Smooth muscle cell (in vitro differentiated cells): ENCODE data around the gene GPRIN1. TPM values are rescaled to one million over a fixed set of nuclear protein-coding genes. Genes with fewer than 3 reads are reported as not detected.

Experiments used
- DNase-seq: peaks from one replicate; lab custom pipeline; 2025; ENCODE audit not compliant: unreplicated experiment; lab: John Stamatoyannopoulos, UW
- H2AFZ ChIP-seq: fragments of 200-600 bp; sonication (generic); 2 replicates; pipeline ENCODE4 v1.6.0; 2016; ENCODE audit warnings: antibody characterized with exemption, low read depth, mild to moderate bottlenecking
- H3F3A ChIP-seq: fragments of 200-600 bp; sonication (generic); 2 replicates; pipeline ENCODE4 v1.6.0; 2017; ENCODE audit warnings: antibody characterized with exemption, low read depth
- H3K27ac ChIP-seq: fragments of 200-600 bp; sonication (generic); 2 replicates; pipeline ENCODE4 v1.5.1; 2016; ENCODE audit warnings: low read depth, mild to moderate bottlenecking
- H3K27me3 ChIP-seq: fragments of 200-600 bp; sonication (generic); 2 replicates; pipeline ENCODE4 v1.6.1; 2016; ENCODE audit warnings: low read depth, mild to moderate bottlenecking
- H3K36me3 ChIP-seq: fragments of 200-600 bp; sonication (generic); 2 replicates; pipeline ENCODE4 v1.5.1; 2016; ENCODE audit warnings: low read depth
- H3K4me1 ChIP-seq: fragments of 200-600 bp; sonication (generic); 2 replicates; pipeline ENCODE4 v1.5.1; 2016; ENCODE audit warnings: low read depth
- H3K4me2 ChIP-seq: fragments of 200-600 bp; sonication (generic); 2 replicates; pipeline ENCODE4 v1.6.0; 2016; ENCODE audit warnings: mild to moderate bottlenecking
- H3K4me3 ChIP-seq: fragments of 200-600 bp; sonication (generic); 2 replicates; pipeline ENCODE4 v1.5.1; 2016; ENCODE audit warnings: mild to moderate bottlenecking
- H3K79me2 ChIP-seq: fragments of 200-600 bp; sonication (generic); 2 replicates; pipeline ENCODE4 v1.6.0; 2016; ENCODE audit warnings: low read depth, mild to moderate bottlenecking
- H3K9ac ChIP-seq: fragments of 200-600 bp; sonication (generic); 2 replicates; pipeline ENCODE4 v1.6.0; 2016; ENCODE audit warnings: low read depth
- H3K9me3 ChIP-seq: fragments of 200-600 bp; sonication (generic); replicated peaks from 2 replicates; pipeline ENCODE4 v1.5.1; 2016; ENCODE audit warnings: low read depth
- H4K20me1 ChIP-seq: fragments of 200-600 bp; sonication (generic); 2 replicates; pipeline ENCODE4 v1.6.0; 2016; ENCODE audit warnings: low read depth
- CTCF ChIP-seq: fragments of 200-600 bp; sonication (generic); IDR thresholded peaks from 2 replicates; pipeline ENCODE4 v1.5.1; 2017; ENCODE audit warnings: borderline replicate concordance, mild to moderate bottlenecking, antibody characterized with exemption; ENCODE audit not compliant: insufficient read depth, poor library complexity, severe bottlenecking
- WGBS: methylation state at CpG from one replicate; pipeline ENCODE4 v1.1.7; 2016; ENCODE audit warnings: low lambda C conversion rate; 5-methylcytosine and 5-hydroxymethylcytosine counted together
- polyA plus RNA-seq: library from polyadenylated mRNA; unstranded; fragments of >200 nt; fragmentation: Nextera tagmentation; extraction: Ambion mirVana; gene quantifications from 2 replicates; pipeline ENCODE4 v1.2.1, GENCODE V29; 2016
- total RNA-seq: library from RNA; depleted of rRNA; stranded (reverse); fragments of >200 nt; gene quantifications from 2 replicates; pipeline ENCODE4 v1.2.3, GENCODE V29; 2014

Gene GPRIN1
- 0.63 and 3.6 TPM in 2 replicates for total RNA-seq
- 2.1 and 5.0 TPM in 2 replicates for polyA plus RNA-seq

GRCh38 chr5:176609724-176610434 is at the start of gene GPRIN1:
Gene GPRIN1, minus strand, starts transcription at chr5:176610156. Its CDS starts 10,322 bp downstream, at chr5:176599834.
- Histone ChIP-seq H3K4me3 (peak within 1 kb of the TSS; percentile 56), H3K9ac (no peak within 1 kb of the TSS), H2AFZ (no peak within 1 kb of the TSS), H3K9me3 (no peaks in the 10 kb centered on the region), H3K27ac (no peak within 1 kb of the TSS), H3K4me1 (no peaks in the 10 kb centered on the region), H3K27me3 (peaks cover 3% of the 10 kb centered on the region), H3F3A (peaks cover 3% of the 10 kb centered on the region), H3K79me2 (no peaks in the 10 kb centered on the region), H4K20me1 (no peaks in the 10 kb centered on the region), H3K36me3 (no peaks in the 10 kb centered on the region), H3K4me2 (peak within 1 kb of the TSS; percentile 83)
- peak; percentile 28 for DNase-seq
- TF ChIP-seq CTCF, result no peak
- 1% methylated on average over 47 of the region's 101 CpGs for WGBS

DNA sequence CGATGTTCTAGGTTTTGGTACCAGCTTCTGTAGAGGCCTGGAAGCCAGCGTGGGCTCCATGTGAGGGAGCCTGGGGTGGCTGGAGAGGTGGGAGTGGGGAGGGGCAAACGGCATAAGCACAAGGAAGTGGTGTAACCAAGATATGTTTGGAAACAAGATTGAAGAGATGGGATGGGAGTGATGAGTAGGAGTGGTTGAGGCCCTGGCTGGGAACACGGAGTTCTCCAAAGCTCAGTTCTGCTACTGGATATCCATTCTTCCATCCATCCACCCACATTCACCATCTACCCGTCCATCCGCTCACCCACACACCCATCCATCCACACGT is 49.5 kb upstream of the GPRIN1 start:
- Histone ChIP-seq H3K36me3 (no peaks in the 10 kb centered on the region), H4K20me1 (peaks cover 2% of the 10 kb centered on the region), H2AFZ (no peak overlapping the region), H3F3A (no peaks in the 10 kb centered on the region), H3K27me3 (peaks cover 5% of the 10 kb centered on the region), H3K4me1 (no peaks in the 10 kb centered on the region), H3K4me3 (no peak overlapping the region), H3K9ac (no peak overlapping the region), H3K79me2 (no peaks in the 10 kb centered on the region), H3K4me2 (no peak overlapping the region), H3K27ac (no peak overlapping the region), H3K9me3 (no peaks in the 10 kb centered on the region)
- TF ChIP-seq CTCF, result no peak
- 86% methylated on average over 4 of the region's 7 CpGs for WGBS
- no peak for DNase-seq

DNA sequence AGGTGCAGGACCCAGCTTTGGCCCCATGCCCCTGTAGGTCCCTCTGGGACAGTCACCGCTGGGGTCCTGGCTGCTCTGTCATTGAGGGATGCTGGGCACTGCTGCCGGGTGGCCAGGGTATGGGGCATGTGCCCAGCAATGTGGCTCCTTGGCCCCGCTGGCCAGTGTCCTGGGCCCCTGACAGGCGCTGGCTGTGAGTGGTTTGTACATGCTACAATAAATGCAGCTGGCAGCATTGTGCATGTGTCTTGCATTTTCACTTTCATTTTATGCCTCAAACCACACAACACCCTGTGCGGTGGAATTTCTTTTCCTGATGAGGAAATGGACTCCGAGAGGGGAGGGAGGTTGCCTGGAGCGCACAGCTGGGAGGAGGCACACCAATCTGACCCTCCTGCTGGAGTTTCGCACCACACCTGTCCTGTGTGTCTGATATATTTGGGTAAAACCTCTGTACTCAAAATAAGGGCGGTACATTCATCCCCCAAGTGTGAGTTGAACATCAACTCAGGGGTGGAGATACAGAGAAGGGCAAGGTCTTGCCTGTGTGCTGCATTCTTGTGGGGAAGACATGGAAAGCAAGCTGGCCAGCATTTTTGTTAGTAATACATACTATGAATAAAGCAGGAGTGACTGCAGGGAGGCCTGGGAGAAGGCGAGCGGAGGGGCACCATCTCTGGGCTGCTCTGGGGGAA is 49.0 kb upstream of the GPRIN1 start:
- Histone ChIP-seq H3K4me1 (no peaks in the 10 kb centered on the region), H3K4me3 (no peak overlapping the region), H3F3A (no peaks in the 10 kb centered on the region), H4K20me1 (peaks cover 7% of the 10 kb centered on the region), H3K79me2 (no peaks in the 10 kb centered on the region), H3K4me2 (no peak overlapping the region), H3K27me3 (peaks cover under 1% of the 10 kb centered on the region), H3K36me3 (no peaks in the 10 kb centered on the region), H3K27ac (no peak overlapping the region), H3K9me3 (no peaks in the 10 kb centered on the region), H2AFZ (no peak overlapping the region), H3K9ac (no peak overlapping the region)
- no peak for TF ChIP-seq CTCF
- WGBS, result 84% methylated on average over 11 of the region's 11 CpGs
- DNase-seq, result no peak
